Midbrain (tissue), 1 donor: ENCODE data around the gene SNRNP40.
A peak's percentile ranks its signal among the peaks of the same experiment; 100 is the strongest.
"Not testable (repeated sequence)": the region's sequence is repeated elsewhere in the genome, so short reads cannot be mapped to it uniquely, and the experiment has no call there.

ENCODE experiments used
- DNase-seq: peaks from one replicate; lab custom pipeline; 2025; lab: John Stamatoyannopoulos, UW

The SNRNP40 gene

GRCh38 chr1:31282426-31282825, 14.2 kb downstream of the SNRNP40 start:
- DNase-seq = not testable (repeated sequence)

DNA sequence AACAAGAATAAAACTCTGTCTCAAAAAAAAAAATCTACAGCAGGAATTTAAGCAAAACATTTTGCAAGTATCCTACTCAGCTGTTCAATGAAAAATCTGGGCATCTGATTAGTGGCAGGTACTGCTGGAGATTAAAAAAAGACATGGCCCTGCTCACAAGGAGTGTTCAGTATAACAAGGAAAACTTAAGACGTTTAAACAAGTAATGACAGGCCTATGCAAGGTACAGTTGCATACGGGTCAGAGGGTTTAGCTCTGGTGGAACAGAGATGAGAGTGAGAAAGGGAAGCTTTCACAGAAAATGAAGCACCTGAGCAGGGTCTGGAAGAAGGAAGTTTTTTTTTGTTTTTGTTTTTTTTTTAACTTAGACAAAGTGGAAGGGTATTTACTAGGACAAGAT, 23.0 kb downstream of the SNRNP40 start:
- no peak for DNase-seq

DNA sequence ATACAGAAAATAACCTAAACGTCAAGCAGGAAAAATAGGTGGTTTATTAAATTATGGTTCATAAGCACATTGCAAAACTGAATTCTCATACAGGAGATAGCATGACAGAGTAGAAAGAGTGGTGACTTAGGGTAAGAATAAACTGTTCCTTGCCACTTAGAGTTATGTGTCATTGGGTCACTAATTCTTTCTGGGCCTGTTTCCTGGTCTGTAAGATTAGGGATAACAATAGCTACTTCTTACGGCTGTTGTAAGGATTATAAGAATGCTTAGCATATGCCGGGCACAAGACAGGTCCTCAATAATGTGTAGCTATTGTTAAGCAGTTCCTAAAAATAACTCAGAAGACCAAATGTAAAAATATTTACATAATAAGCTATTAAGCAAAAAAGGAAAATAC, 24.2 kb downstream of the SNRNP40 start:
- DNase-seq = no peak

GRCh38 chr1:31266547-31266946, 30.0 kb downstream of the SNRNP40 start:
- no peak for DNase-seq

DNA sequence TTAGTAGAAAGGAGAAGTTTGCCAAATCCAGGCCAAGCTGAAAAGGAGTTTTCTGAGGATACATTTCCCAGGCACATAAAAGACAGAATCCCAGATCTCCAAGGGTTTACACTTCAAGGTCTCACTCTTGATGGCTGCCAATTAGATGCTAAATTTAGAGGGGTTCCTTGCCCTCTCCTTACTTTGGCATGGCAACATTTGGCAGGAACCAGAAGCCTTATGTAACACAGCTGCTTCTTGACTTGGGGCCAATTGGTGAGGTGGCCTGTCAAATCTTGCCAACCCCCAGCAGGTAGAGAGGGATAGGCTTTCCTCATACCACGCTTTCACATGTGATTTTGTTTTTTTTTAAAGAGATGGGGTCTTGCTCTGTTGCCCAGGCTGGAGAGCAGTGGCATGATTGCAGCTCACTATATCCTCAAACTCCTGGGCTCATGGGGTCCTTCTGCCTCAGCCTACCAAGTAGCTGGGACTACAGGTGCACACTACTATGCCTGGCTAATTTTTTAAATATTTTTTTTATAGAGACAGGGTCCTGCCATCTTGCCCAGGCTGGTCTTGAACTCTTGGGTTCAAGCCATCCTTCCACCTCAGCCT, 31.7 kb downstream of the SNRNP40 start:
- peak; percentile 1 for DNase-seq

- no peak for DNase-seq
These were observed 33.2 kb downstream of the SNRNP40 start for GRCh38 chr1:31263408-31263807.

DNA sequence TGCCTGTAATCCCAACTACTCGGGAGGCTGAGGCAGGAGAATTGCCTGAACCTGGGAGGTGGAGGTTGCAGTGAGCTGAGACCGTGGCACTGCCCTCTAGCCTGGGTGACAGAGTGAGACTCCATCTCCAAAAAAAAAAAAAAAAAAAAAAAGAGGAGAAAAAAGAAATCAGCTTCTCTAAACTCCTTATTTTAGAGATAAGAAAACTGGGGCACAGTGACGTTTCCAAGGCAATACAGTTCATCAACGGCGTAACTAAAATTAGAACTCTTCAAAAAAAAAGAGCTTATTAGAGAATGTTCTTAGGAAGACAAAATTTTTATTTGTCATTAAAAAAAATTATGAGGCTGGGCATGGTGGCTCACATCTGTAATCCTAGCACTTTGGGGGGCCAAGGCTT, 34.2 kb downstream of the SNRNP40 start:
- DNase-seq = not testable (repeated sequence)

GRCh38 chr1:31261916-31262315, 34.7 kb downstream of the SNRNP40 start:
- DNase-seq = no peak

- DNase-seq = no peak
These were observed 36.8 kb downstream of the SNRNP40 start for GRCh38 chr1:31259746-31260145.

DNA sequence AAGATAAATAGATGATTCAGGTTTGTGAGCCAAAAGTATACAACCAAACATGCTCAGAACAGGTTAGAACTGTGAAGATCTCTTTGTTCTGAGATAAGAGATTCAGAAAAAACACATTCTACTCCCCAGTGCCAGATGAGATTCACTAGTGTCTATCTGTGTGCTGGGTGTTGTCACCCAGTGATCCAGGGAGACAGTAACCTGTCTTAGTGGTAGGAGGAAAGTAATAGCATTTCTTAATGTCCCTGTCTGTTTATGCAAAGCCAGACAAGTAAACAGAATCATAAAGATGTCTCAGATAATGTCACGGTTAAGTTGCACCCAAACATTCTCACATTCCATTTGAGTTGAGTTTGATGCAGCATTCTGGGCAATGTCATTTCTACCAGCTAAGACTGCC, 38.0 kb downstream of the SNRNP40 start:
- DNase-seq = no peak

- DNase-seq = no peak
These were observed 39.4 kb downstream of the SNRNP40 start for GRCh38 chr1:31257213-31257612.

DNA sequence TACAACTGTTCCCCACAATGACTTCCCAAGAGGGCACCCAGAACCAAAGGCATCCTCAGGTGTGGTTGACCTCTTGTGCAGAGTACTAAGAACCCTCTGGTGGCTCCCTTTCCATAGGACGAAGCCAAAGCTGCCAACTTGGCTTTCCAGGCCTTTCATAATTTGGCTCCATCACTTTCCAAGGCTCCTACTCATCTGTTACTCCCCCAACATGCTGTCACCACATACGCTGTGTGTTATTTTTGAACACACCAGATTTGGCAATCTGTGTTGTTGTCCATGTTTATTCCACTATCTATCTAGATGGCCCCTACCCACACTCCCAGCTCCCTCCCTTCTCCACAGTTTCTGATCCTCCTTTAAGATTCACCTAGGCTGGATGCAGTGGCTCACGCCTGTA, 46.7 kb downstream of the SNRNP40 start:
- no peak for DNase-seq

DNA sequence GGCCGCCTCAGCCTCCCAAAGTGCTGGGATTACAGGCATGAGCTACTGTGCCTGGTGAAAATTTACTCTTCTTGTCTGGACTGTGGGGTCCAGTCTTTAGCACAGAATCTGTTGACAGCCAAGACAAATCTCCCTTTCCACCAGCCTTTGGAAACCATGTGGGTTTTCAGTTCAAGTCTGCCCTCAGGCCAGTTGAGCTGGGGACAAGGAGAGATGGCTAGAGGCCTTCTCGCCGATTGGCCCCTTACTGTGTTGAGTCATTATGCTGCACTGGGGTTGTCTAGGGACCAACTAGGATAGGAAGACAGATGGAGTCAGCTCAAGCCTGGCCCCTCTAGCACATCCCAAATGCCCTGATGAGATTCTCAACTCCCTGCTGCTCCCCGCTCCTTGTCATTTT, 48.3 kb downstream of the SNRNP40 start:
- no peak for DNase-seq

DNA sequence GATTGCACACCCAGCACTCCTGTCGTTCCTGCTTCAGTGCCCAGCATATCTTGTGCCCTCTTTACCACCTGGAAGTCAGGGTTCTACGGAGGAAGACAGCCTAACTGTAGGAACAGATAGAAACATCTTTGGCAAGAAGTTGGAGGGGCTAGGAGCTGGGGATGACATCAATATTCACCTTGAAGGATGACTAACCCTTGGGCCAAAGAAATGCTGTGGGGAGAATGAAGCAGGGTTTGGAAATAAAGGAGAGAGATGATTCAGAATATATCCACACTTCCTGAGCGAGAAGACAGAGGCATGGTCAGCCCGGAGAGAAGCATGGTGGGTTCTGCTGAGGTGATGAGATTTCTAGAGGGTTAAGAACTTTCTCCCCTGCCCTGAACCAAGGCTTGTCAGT, 52.3 kb downstream of the SNRNP40 start:
- DNase-seq = no peak

GRCh38 chr1:31243501-31244286, 52.9 kb downstream of the SNRNP40 start:
- no peak for DNase-seq

GRCh38 chr1:31241321-31241720, 55.3 kb downstream of the SNRNP40 start:
- DNase-seq = no peak

GRCh38 chr1:31239653-31240241, 56.8 kb downstream of the SNRNP40 start, which contains the start of gene NKAIN1:
NKAIN1 (minus strand) TSS chr1:31239887; CDS start chr1:31239547, 340 bp downstream.
- no peak for DNase-seq

GRCh38 chr1:31238986-31239613, 57.5 kb downstream of the SNRNP40 start:
- peak; percentile 16 for DNase-seq

DNA sequence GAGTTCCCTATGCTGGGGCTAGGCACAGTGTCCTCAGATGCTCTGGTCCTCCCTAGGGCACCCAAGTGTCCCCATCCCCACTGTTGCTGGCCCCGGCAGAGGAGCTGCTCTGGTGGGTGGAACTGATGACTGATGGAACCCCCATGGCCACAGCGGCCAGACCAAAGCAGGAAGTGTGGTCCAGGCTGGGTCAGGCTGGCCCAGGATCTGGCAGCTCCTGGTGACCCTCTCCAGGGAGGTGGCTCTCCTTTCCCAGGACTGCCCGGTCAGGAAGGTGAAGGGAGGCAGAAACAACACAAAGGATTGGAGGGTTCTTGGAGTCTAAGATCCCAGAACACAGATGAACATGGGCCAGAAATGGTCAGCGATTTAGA, 58.0 kb downstream of the SNRNP40 start:
- DNase-seq = no peak

- DNase-seq = no peak
These were observed 61.7 kb downstream of the SNRNP40 start for GRCh38 chr1:31234870-31235269.

GRCh38 chr1:31234123-31234708, 62.4 kb downstream of the SNRNP40 start:
- DNase-seq = no peak

GRCh38 chr1:31232689-31233088, 63.9 kb downstream of the SNRNP40 start:
- DNase-seq = no peak
